Kidney (tissue), 14 donors: ENCODE data around the gene APCS. TPM values are rescaled to one million over a fixed set of nuclear protein-coding genes. Genes with fewer than 3 reads are reported as not detected.

Experiments
- DNase-seq, 5 donors: peaks; one replicate each; pipeline ENCODE4 v3.0.0-alpha.2; 2013 to 2020
- FAIRE-seq: peaks from 2 replicates; lab custom pipeline; 2012; peaks lifted over from hg19 to GRCh38; lab: Jason Lieb, UNC
- H3K27ac ChIP-seq, 2 donors: one replicate each; pipeline ENCODE4 v1.7.0; 2013; ENCODE audit warnings: low read depth in 2 of 2, low read length in 2 of 2, inconsistent platforms in 1 of 2
- H3K27me3 ChIP-seq: one replicate; pipeline ENCODE4 v1.7.1; 2013; ENCODE audit warnings: low read length, inconsistent platforms; ENCODE audit not compliant: control insufficient read depth, insufficient read depth
- H3K36me3 ChIP-seq, 3 donors: one replicate each; pipeline versions ENCODE4 v1.7.0 to v1.7.1; 2013; ENCODE audit warnings: low read length in 3 of 3, control low read depth in 1 of 3, inconsistent platforms in 1 of 3; ENCODE audit not compliant: insufficient read depth in 3 of 3, control insufficient read depth in 2 of 3
- H3K4me1 ChIP-seq, 3 donors: one replicate each; pipeline versions ENCODE4 v1.7.0 to v1.7.1; 2013; ENCODE audit warnings: low read length in 3 of 3, inconsistent platforms in 1 of 3, low read depth in 1 of 3; ENCODE audit not compliant: control insufficient read depth in 2 of 3, insufficient read depth in 2 of 3
- H3K4me3 ChIP-seq, 3 donors: one replicate each; pipeline versions ENCODE4 v1.7.0 to v1.8.1; 2013; ENCODE audit warnings: low read length in 3 of 3, control low read depth in 1 of 3, inconsistent platforms in 1 of 3
- H3K9ac ChIP-seq, 3 donors: one replicate each; pipeline versions ENCODE4 v1.7.0 to v1.7.1; 2013; ENCODE audit warnings: low read length in 3 of 3, control low read depth in 1 of 3, inconsistent platforms in 1 of 3
- H3K9me3 ChIP-seq, 3 donors: one replicate each; pipeline versions ENCODE4 v1.7.0 to v1.7.1; 2013; ENCODE audit warnings: low read length in 3 of 3, control low read depth in 1 of 3, inconsistent platforms in 1 of 3; ENCODE audit not compliant: control insufficient read depth in 2 of 3, insufficient read depth in 1 of 3
- intact Hi-C: fragments of 100-400 bp; cut with DNase I; formaldehyde crosslinking; loops from one replicate; pipeline ENCODE4 v1.11.1; 2022
- polyA plus RNA-seq: library from polyadenylated mRNA; stranded (reverse); fragments of 350-450 nt; fragmentation: Illumina TruSeq; extraction: RNeasy Lipid Tissue Mini Kit (QIAGEN cat#74804); gene quantifications from one replicate; pipeline ENCODE4 v1.2.3, GENCODE V29; 2014; ENCODE audit warnings: low read depth, low replicate concordance; ENCODE audit not compliant: insufficient read depth
- total RNA-seq: library from RNA; stranded (reverse); fragmentation: NEBNext Ultra II Directional; extraction: Animal tissue kit (Norgen Biotek cat#: 25700); gene quantifications from one replicate; pipeline ENCODE4 v1.2.1, GENCODE V29; 2021
- TF ChIP-seq, protein P1 (sequence below): IDR thresholded peaks from 3 replicates; pipeline ENCODE4 v1.5.1; 2012; ENCODE audit warnings: mild to moderate bottlenecking, moderate library complexity, borderline replicate concordance; ENCODE audit not compliant: insufficient read depth; ENCODE audit errors: extremely low read depth
- donor health status: control.
- donor health status: control.
- donor health status: control.
- donor health status: control.
- donor health status: control.
- donor health status: DM: yes; HTN: yes; CAD: no.
- donor health status: Normal renal cell carcinoma (clear cell type).

The APCS gene
- total and polyA plus RNA-seq, 2 donors from 2014 or later, result 1.5 TPM; not detected in 1

- no peak for FAIRE-seq
- H3K27ac ChIP-seq, result no peak overlapping the region
- no peak overlapping the region for H3K9ac ChIP-seq
Observed at GRCh38 chr1:159598196-159598595, 10.6 kb downstream of the APCS start.

GRCh38 chr1:159600894-159601293 lies 13.3 kb downstream of the APCS start:
- Histone ChIP-seq H3K36me3 (no peaks in the 10 kb centered on the region), H3K27ac (no peak overlapping the region), H3K9me3 (no peaks in the 10 kb centered on the region), H3K27me3 (no peaks in the 10 kb centered on the region), H3K4me3 (no peak overlapping the region), H3K9ac (no peak overlapping the region), H3K4me1 (no peaks in the 10 kb centered on the region)
- no peak for FAIRE-seq
- TF ChIP-seq, protein P1, sequence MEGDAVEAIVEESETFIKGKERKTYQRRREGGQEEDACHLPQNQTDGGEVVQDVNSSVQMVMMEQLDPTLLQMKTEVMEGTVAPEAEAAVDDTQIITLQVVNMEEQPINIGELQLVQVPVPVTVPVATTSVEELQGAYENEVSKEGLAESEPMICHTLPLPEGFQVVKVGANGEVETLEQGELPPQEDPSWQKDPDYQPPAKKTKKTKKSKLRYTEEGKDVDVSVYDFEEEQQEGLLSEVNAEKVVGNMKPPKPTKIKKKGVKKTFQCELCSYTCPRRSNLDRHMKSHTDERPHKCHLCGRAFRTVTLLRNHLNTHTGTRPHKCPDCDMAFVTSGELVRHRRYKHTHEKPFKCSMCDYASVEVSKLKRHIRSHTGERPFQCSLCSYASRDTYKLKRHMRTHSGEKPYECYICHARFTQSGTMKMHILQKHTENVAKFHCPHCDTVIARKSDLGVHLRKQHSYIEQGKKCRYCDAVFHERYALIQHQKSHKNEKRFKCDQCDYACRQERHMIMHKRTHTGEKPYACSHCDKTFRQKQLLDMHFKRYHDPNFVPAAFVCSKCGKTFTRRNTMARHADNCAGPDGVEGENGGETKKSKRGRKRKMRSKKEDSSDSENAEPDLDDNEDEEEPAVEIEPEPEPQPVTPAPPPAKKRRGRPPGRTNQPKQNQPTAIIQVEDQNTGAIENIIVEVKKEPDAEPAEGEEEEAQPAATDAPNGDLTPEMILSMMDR, result no peak
- intact Hi-C loops, result no loop called here
- DNase-seq, result no peak

More at GRCh38 chr1:159598196-159598595, 10.6 kb downstream of the APCS start:
- no peaks in the 10 kb centered on the region for H3K36me3 ChIP-seq
- H3K27me3 ChIP-seq, result no peaks in the 10 kb centered on the region
- no peak for DNase-seq
- no peaks in the 10 kb centered on the region for H3K9me3 ChIP-seq
- H3K4me1 ChIP-seq, result no peaks in the 10 kb centered on the region
- no peak overlapping the region for H3K4me3 ChIP-seq
- TF ChIP-seq, protein P1, result no peak
- intact Hi-C loops, result no loop called here

DNA sequence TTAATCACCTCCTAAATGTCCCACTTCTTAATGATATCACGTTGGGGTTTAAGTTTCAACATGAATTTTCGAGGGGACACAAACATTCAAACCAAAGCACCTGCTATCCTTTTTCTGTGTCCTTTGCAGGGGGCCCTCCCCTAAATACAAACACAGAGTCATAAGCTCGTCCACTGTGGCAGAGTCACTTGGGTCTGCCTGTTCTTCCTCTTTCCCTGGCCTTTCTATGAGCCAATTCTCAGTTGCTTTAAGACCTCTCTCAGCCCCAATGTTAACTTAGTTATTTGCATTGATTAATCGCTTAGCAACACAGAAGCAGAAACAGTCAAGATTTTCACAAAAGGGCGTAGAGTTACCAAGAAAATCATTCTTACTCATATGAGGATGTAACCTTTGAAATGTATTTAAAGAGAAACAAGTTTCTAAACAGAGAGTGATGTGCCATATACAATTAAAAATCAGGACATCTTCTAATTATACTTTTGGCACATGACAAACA lies 14.9 kb downstream of the APCS start:
- FAIRE-seq (no peak), DNase-seq (no peak)
- Histone ChIP-seq H3K36me3 (no peaks in the 10 kb centered on the region), H3K4me3 (no peak overlapping the region), H3K4me1 (no peaks in the 10 kb centered on the region), H3K27me3 (no peaks in the 10 kb centered on the region), H3K9ac (no peak overlapping the region), H3K9me3 (no peaks in the 10 kb centered on the region), H3K27ac (no peak overlapping the region)
- TF ChIP-seq, protein P1, result no peak
- intact Hi-C loops, result no loop called here
